HG03039 (cell line): ENCODE data around the gene APBB2.
"Not testable (repeated sequence)": the region's sequence is repeated elsewhere in the genome, so short reads cannot be mapped to it uniquely, and the experiment has no call there.

Source experiments
- ATAC-seq: cut with Tn5 transposase; IDR thresholded peaks from one replicate; pipeline ENCODE4 v1.9.1; 2021; ENCODE audit warnings: mild to moderate bottlenecking, moderate library complexity; ENCODE audit not compliant: unreplicated experiment

The APBB2 gene

GRCh38 chr4:41160012-41160789 is 54.1 kb downstream of the APBB2 start:
- no peak for ATAC-seq

- ATAC-seq = no peak
Observed at GRCh38 chr4:41158756-41159155, 55.6 kb downstream of the APBB2 start.

DNA sequence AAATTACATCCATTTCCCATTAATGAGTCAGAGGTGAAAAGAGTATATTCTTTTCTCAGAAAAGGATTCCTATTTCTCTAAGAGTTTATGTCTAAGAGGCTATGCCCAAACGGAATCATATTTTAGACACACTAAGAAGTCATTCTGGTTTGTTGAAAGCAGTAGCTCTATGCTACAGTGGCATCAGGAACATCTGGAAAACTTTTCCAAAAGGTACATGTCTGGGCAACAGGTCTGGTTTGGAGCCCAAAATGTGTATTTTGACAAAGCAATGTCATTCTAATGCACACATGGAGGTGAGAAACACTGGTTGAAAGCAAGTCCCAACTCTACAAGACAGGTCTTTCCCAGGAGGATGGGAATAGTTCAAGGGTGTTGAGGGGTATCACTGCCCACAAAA is 56.1 kb downstream of the APBB2 start:
- no peak for ATAC-seq

GRCh38 chr4:41157009-41157408 is 57.3 kb downstream of the APBB2 start:
- ATAC-seq = no peak

- ATAC-seq = no peak
Observed at GRCh38 chr4:41156574-41156973, 57.8 kb downstream of the APBB2 start.

DNA sequence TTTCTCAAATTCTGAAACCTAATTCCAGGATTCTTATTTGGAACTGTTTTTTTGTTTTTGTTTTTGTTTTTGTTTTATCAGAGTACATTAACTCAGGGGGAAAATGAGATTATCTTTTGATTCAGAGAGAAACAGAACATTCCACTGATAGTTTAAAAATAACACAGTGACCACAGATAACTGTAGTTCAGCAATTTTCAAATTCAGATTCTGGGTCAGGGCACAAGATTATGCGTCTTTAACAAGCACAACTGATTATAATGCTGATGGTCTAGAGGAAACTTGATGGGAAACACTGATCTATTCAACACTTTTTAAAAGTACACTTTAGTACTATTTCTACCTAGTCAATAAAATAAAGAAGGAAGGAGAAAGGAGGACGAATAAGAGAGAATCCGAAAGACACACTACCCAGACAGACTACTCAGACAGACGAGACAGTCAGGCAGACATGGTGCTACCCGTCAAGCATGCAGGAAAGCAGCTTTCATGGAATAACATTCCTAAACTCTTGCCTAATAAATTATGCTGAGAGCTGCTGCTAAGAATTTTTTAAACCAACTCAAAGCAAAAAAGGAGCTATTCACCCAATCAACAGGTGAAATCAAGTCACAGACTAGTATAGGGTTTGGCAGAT is 59.0 kb downstream of the APBB2 start:
- no peak for ATAC-seq

DNA sequence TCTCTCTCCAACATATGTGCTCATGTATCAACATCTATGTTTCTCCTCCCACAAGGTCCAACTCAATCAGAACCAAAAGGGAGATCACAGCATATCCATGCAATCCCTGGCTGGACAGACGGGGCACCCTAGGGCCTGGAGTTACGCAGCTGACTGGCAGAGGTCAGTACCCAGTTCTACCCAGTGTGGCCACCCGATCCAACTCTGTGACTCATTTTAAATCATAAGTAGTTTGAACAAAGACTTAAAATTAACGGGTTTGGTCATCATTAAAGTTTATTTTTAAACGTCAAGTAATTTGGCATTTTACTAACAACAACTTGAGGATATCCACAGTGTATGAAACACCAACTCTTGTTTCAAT is 59.5 kb downstream of the APBB2 start:
- no peak for ATAC-seq

- no peak for ATAC-seq
Observed at GRCh38 chr4:41154010-41154813, 60.1 kb downstream of the APBB2 start.

- ATAC-seq = no peak
Observed at GRCh38 chr4:41150401-41150800, 63.9 kb downstream of the APBB2 start.

DNA sequence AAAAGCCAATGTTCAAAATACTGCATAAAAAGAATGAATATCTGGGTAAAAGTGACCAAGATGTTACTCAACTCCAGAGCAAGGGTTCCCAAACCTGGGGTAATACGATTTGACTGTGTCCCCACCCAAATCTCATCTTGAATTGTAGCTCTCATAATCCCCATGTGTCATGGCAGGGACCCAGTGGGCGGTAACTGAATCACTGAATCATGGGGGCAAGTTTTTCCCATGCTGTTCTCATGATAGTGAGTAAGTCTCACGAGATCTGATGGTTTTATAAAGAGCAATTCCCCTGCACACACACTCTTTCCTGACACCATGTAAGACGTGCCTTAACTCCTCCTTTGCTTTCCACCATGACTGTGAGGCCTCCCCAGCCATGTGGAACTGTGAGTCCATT is 64.8 kb downstream of the APBB2 start:
- not testable (repeated sequence) for ATAC-seq

DNA sequence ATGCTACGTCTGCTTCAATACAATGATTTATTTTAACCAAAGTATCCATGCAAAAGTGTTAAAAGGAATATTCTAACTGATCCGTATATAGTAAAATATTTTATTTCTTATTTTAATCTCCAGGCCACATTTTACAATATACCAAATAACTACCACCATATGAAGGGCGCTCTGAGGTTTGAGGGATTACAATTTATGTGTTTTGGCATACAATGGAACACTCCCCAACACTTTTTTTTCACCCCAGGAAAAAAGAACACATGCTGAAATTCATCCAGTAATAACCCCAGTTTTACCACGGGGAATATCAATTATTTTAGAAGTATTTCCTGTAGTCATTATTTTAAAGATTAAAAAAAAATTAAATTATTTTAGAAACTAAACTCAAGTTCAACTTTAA is 65.4 kb downstream of the APBB2 start:
- no peak for ATAC-seq

DNA sequence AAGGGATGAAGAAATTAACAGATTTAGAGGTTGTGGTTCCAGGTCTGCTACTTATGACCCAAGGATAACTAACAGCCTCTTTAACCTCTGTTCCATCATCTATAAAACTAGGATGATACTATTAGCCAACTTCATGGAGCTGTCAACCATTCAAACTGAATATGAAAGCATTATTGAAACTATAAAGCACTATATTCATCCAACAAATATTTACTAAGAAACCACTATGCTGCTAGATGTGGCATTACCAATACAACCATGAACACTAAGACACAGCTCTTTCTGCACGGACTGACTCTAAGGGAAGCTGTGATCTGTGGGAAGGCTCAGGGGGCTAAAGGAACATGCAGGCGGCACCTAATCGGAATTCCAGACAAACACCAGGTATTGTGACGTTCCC is 66.0 kb downstream of the APBB2 start:
- no peak for ATAC-seq

DNA sequence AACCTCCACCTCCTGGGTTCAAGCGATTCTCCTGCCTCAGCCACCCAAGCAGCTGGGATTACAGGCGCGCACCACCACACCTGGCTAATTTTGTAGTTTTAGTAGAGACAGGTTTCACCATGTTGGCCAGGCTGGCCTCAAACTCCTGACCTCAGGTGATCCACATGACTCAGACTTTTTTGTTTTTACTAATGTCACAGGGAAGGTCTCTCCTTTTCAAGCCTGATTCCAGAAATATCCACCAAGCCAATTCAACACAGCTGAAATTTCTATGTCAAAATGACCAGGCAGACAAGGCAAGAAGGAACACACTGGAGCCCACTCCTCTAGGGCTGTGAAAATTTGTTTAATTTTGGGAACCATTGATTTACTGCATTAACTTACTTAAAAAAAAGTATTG is 66.8 kb downstream of the APBB2 start:
- ATAC-seq = not testable (repeated sequence)

DNA sequence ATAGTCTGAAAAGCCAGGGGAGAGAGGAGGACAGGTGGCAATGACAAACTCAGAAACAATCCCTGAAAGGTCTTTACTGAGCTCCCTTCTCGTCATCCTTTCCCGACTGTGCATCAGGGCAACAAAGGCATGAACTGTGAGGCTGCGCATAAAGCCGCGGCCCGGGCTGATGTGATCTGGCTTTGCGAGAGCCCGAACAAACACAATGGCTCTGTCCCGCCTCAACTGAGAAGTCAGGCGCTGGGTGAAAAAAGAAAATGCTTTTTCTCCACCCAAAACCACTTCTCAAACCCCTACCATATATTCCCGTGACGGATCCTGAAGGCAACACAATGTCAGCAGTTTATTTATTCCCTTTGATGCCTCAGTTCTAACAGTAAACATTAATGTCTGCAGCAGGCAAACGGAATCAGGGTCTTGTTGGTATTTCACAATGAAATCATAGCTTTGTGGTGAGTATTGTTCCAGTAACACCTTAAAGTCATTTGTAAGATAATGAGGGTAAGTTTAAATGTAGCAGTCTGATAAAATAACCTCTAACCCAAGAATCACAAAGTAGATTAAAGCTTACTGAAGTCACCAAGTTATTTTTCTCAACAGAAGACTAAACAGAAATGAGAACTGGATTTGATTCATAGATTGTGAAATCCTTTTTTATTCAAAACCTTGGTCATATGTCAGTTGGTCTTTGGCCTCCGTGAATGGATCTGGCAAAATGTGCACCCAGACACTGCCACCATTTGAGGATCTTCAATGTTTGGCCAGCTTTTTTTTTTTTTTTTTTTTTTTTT is 67.4 kb downstream of the APBB2 start:
- ATAC-seq = no peak

DNA sequence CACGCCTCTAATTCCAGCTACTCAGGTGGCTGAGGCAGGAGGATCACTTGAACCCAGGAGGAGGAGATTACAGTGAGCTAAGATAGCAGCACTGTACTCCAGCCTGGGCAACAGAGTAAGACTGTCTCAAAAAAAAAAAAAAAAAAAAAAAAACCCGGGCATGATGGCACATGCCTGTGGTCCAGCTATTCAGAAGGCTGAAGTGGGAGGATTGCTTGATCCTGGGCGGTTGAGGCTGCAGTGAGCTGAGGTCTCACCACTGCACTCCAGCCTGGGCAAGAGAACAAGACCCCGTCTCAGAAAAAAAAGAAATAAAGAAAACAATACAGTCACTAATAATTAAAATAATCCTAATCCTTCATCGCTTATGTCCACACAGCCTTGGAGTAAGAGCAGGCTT is 68.1 kb downstream of the APBB2 start:
- no peak for ATAC-seq

GRCh38 chr4:41145571-41146078 is 68.7 kb downstream of the APBB2 start:
- ATAC-seq = no peak

- ATAC-seq = no peak
Observed at GRCh38 chr4:41144812-41145211, 69.5 kb downstream of the APBB2 start.

DNA sequence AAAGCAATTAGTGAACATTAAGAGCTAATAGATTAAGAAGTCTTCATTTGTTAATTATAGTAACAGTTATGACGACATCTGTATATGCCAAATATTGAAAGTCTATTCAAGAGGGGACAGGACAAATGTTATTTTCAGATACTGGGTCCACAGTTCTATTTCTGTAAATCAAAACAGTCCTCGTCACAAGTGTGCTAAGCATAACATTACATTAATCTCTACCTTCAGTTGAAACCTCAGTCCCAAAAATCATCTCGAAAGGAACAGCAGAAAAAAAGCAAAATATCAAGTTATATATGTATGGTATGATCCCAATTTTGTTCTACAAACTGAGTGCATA is 70.3 kb downstream of the APBB2 start:
- no peak for ATAC-seq

GRCh38 chr4:41143311-41144039 is 70.9 kb downstream of the APBB2 start:
- ATAC-seq = no peak
